ENCODE data around the gene PHYKPL. TPM values are rescaled to one million over a fixed set of nuclear protein-coding genes. Genes with fewer than 3 reads are reported as not detected.
"Not testable (repeated sequence)": the region's sequence is repeated elsewhere in the genome, so short reads cannot be mapped to it uniquely, and the experiment has no call there.

The PHYKPL gene
- total RNA-seq, 1 donor from 2014 or later: 89.7 TPM

- peaks cover 18% of the 10 kb centered on the region for H3K4me1 Mint-ChIP-seq (ENCODE audit: low read depth, unreplicated experiment)
- peak overlapping the region; percentile 93 for H3K27ac Mint-ChIP-seq (ENCODE audit: unreplicated experiment)
- peak; percentile 63 for DNase-seq
- peaks cover 26% of the 10 kb centered on the region for H3K36me3 Mint-ChIP-seq (ENCODE audit: unreplicated experiment)
- H3K27me3 Mint-ChIP-seq (ENCODE audit: unreplicated experiment): peaks cover 7% of the 10 kb centered on the region
- TF ChIP-seq CTCF (IDR thresholded peaks at IDR 0.05; ENCODE audit: partially characterized antibody, unreplicated experiment): no peak
- peak overlapping the region; percentile 91 for H3K4me3 Mint-ChIP-seq (ENCODE audit: unreplicated experiment)
- peaks cover 14% of the 10 kb centered on the region for H3K9me3 Mint-ChIP-seq (ENCODE audit: unreplicated experiment)
These were observed 1.6 kb downstream of the PHYKPL start for GRCh38 chr5:178230879-178231538.

GRCh38 chr5:178229861-178230260, 2.7 kb downstream of the PHYKPL start:
- peaks cover 16% of the 10 kb centered on the region for H3K9me3 Mint-ChIP-seq (ENCODE audit: unreplicated experiment)
- H3K4me3 Mint-ChIP-seq (ENCODE audit: unreplicated experiment): peak overlapping the region; percentile 57
- H3K4me1 Mint-ChIP-seq (ENCODE audit: low read depth, unreplicated experiment): peaks cover 18% of the 10 kb centered on the region
- H3K27me3 Mint-ChIP-seq (ENCODE audit: unreplicated experiment): peaks cover 11% of the 10 kb centered on the region
- no peak for TF ChIP-seq CTCF (IDR thresholded peaks at IDR 0.05; ENCODE audit: partially characterized antibody, unreplicated experiment)
- H3K27ac Mint-ChIP-seq (ENCODE audit: unreplicated experiment): peak overlapping the region; percentile 43
- peaks cover 26% of the 10 kb centered on the region for H3K36me3 Mint-ChIP-seq (ENCODE audit: unreplicated experiment)
- DNase-seq: no peak

GRCh38 chr5:178229111-178229510, 3.5 kb downstream of the PHYKPL start:
- DNase-seq; H3K27ac Mint-ChIP-seq (ENCODE audit: unreplicated experiment): not testable (repeated sequence)
- Mint-ChIP-seq H3K27me3 (ENCODE audit: unreplicated experiment) (peaks cover 11% of the 10 kb centered on the region), H3K4me1 (ENCODE audit: low read depth, unreplicated experiment) (peaks cover 18% of the 10 kb centered on the region), H3K36me3 (ENCODE audit: unreplicated experiment) (peaks cover 26% of the 10 kb centered on the region), H3K4me3 (ENCODE audit: unreplicated experiment) (peak overlapping the region; percentile 18), H3K9me3 (ENCODE audit: unreplicated experiment) (peaks cover 16% of the 10 kb centered on the region)

GRCh38 chr5:178228609-178229008, 4.0 kb downstream of the PHYKPL start:
- TF ChIP-seq CTCF (IDR thresholded peaks at IDR 0.05; ENCODE audit: partially characterized antibody, unreplicated experiment): no peak
- peaks cover 26% of the 10 kb centered on the region for H3K36me3 Mint-ChIP-seq (ENCODE audit: unreplicated experiment)
- peaks cover 16% of the 10 kb centered on the region for H3K9me3 Mint-ChIP-seq (ENCODE audit: unreplicated experiment)
- DNase-seq: no peak
- H3K4me3 Mint-ChIP-seq (ENCODE audit: unreplicated experiment): no peak overlapping the region
- H3K27ac Mint-ChIP-seq (ENCODE audit: unreplicated experiment): no peak overlapping the region
- H3K4me1 Mint-ChIP-seq (ENCODE audit: low read depth, unreplicated experiment): peaks cover 18% of the 10 kb centered on the region
- peaks cover 12% of the 10 kb centered on the region for H3K27me3 Mint-ChIP-seq (ENCODE audit: unreplicated experiment)

GRCh38 chr5:178227929-178228328, 4.7 kb downstream of the PHYKPL start:
- Mint-ChIP-seq H3K27ac (ENCODE audit: unreplicated experiment) (no peak overlapping the region), H3K9me3 (ENCODE audit: unreplicated experiment) (peaks cover 15% of the 10 kb centered on the region), H3K27me3 (ENCODE audit: unreplicated experiment) (peaks cover 12% of the 10 kb centered on the region), H3K4me3 (ENCODE audit: unreplicated experiment) (no peak overlapping the region), H3K4me1 (ENCODE audit: low read depth, unreplicated experiment) (peaks cover 20% of the 10 kb centered on the region), H3K36me3 (ENCODE audit: unreplicated experiment) (peaks cover 26% of the 10 kb centered on the region)
- no peak for TF ChIP-seq CTCF (IDR thresholded peaks at IDR 0.05; ENCODE audit: partially characterized antibody, unreplicated experiment)
- DNase-seq: no peak
